K562 (cell line): Measurements from ENCODE around the gene PTK6. TPM values are rescaled to one million over a fixed set of nuclear protein-coding genes. Genes with fewer than 3 reads are reported as not detected.

Source experiments
- ATAC-seq: fragments of 200-7000 bp; cut with Tn5 transposase; 3 replicates; pipeline ENCODE4 v1.9.1; 2020; ENCODE audit warnings: moderate library complexity
- BruUV-seq: library from RNA; stranded (reverse); fragments of 400-500 nt; replicated peaks from 2 replicates; lab custom pipeline; 2021; lab: Mats Ljungman, UMichigan
- CTCF ChIA-PET: fragments of 300-600 bp; formaldehyde crosslinking; extraction: SDS; loops from one replicate; lab custom pipeline; 2021; ENCODE audit warnings: low intra/inter-chr PET ratio; lab: Yijun Ruan, JAX
- POLR2A ChIA-PET: fragments of 300-600, 350-650 bp; sonication (Branson Sonifier 250); formaldehyde crosslinking; extraction: SDS; loops from one replicate; lab custom pipeline; 2021; ENCODE audit warnings: antibody characterized with exemption, inconsistent platforms; lab: Yijun Ruan, JAX
- DNase-seq, 4 experiments: peaks; one replicate each; pipeline versions ENCODE4 v3.0.0 to v3.0.0-alpha.2; 2011 to 2018; ENCODE audit warnings: low spot score in 3 of 4, mixed read lengths in 3 of 4; ENCODE audit errors: extremely low read depth in 1 of 4
- FAIRE-seq: peaks from 2 replicates; lab custom pipeline; 2011; peaks lifted over from hg19 to GRCh38; lab: Jason Lieb, UNC
- H2AFZ ChIP-seq: 2 replicates; pipeline ENCODE4 v1.6.0; 2011; ENCODE audit warnings: low read depth, low read length, control low read depth, inconsistent platforms
- H3K27ac ChIP-seq: fragments of 200-600 bp; 3 replicates; pipeline ENCODE4 v1.8.0; 2011; ENCODE audit warnings: low read depth, mild to moderate bottlenecking, control low read depth, inconsistent platforms, low read length, moderate library complexity, mixed read lengths; ENCODE audit errors: extremely low read depth
- H3K27me3 ChIP-seq, 2 experiments: fragments of 300-600 bp in 1 of 2; 2 replicates in 1 of 2; 3 replicates in 1 of 2; pipeline versions ENCODE4 v1.6.0 to v1.8.0; 2011; ENCODE audit warnings: inconsistent platforms in 2 of 2, low read length in 2 of 2, mild to moderate bottlenecking in 1 of 2, mixed read lengths in 1 of 2, moderate library complexity in 1 of 2; ENCODE audit not compliant: control insufficient read depth in 2 of 2, insufficient read depth in 2 of 2
- H3K36me3 ChIP-seq: fragments of 300-600 bp; 3 replicates; pipeline ENCODE4 v1.8.0; 2011; ENCODE audit warnings: mild to moderate bottlenecking, low read length, inconsistent platforms; ENCODE audit not compliant: control insufficient read depth, insufficient read depth
- H3K4me1 ChIP-seq, 2 experiments: fragments of 200-600 bp in 1 of 2; replicated peaks in 1 of 2; 2 replicates in 1 of 2; 3 replicates in 1 of 2; pipeline versions ENCODE4 v1.5.1 to v1.8.0; 2011; ENCODE audit warnings: inconsistent platforms in 2 of 2, low read length in 2 of 2, mild to moderate bottlenecking in 1 of 2, mixed read lengths in 1 of 2, moderate library complexity in 1 of 2; ENCODE audit not compliant: control insufficient read depth in 2 of 2, insufficient read depth in 2 of 2
- H3K4me2 ChIP-seq: 2 replicates; pipeline ENCODE4 v1.6.1; 2011; ENCODE audit warnings: low read length, control low read depth, inconsistent platforms, mixed read lengths; ENCODE audit not compliant: insufficient read depth
- H3K4me3 ChIP-seq: fragments of 200-600 bp; sonication (generic), shearing (Covaris generic); 2 replicates; pipeline ENCODE4 v1.5.1; 2016; ENCODE audit warnings: control low read depth, inconsistent platforms
- H3K79me2 ChIP-seq: fragments of 200-600 bp; 3 replicates; pipeline ENCODE4 v1.8.0; 2011; ENCODE audit warnings: low read length, inconsistent platforms; ENCODE audit not compliant: control insufficient read depth, insufficient read depth
- H3K9ac ChIP-seq, 2 experiments: 2 replicates each; pipeline versions ENCODE4 v1.6.0 to v1.6.1; 2011; ENCODE audit warnings: low read depth in 2 of 2, low read length in 2 of 2, control low read depth in 1 of 2, inconsistent platforms in 1 of 2, mild to moderate bottlenecking in 1 of 2, mixed read lengths in 1 of 2; ENCODE audit not compliant: insufficient read depth in 1 of 2
- H3K9me1 ChIP-seq: one replicate; pipeline ENCODE4 v1.6.0; 2011; ENCODE audit warnings: inconsistent platforms, mild to moderate bottlenecking, low read length, moderate library complexity; ENCODE audit not compliant: control insufficient read depth, insufficient read depth
- H3K9me3 ChIP-seq: replicated peaks from 2 replicates; pipeline ENCODE4 v1.5.1; 2011; ENCODE audit warnings: low read depth, low read length, inconsistent platforms; ENCODE audit not compliant: control insufficient read depth, insufficient read depth
- H4K20me1 ChIP-seq: replicated peaks from 2 replicates; pipeline ENCODE4 v1.6.1; 2011; ENCODE audit warnings: low read length, inconsistent platforms, mixed read lengths; ENCODE audit not compliant: control insufficient read depth, insufficient read depth
- KLF16 ChIP-seq: IDR thresholded peaks from 2 replicates; pipeline ENCODE4 v1.6.1; 2016; ENCODE audit warnings: antibody characterized with exemption
- NRF1 ChIP-seq, 2 experiments: fragments of 450-650 bp; IDR thresholded peaks in 1 of 2; conservative IDR thresholded peaks in 1 of 2; 2 replicates each; pipeline ENCODE4 v1.6.1; 2014; ENCODE audit warnings: mild to moderate bottlenecking in 2 of 2
- PHF8 ChIP-seq: fragments of 200-600 bp; sonication (generic); IDR thresholded peaks from 2 replicates; pipeline ENCODE4 v1.6.1; 2012; ENCODE audit warnings: mixed run types, mild to moderate bottlenecking, inconsistent platforms, low read length, moderate library complexity, borderline replicate concordance
- TCF7L2 ChIP-seq: fragments of 150-350 bp; IDR thresholded peaks from 2 replicates; pipeline ENCODE4 v1.6.1; 2016; ENCODE audit warnings: low read depth, mild to moderate bottlenecking, low read length, moderate library complexity
- WGBS: fragments of 100-300 bp; shearing (Covaris generic); methylation state at CpG from one replicate; pipeline ENCODE4 v1.1.6; 2016; ENCODE audit warnings: low coverage, mixed read lengths; ENCODE audit not compliant: insufficient coverage; ENCODE audit errors: missing lambda C conversion rate; 5-methylcytosine and 5-hydroxymethylcytosine counted together
- in situ Hi-C: fragments of 300-500 bp; cut with MboI; formaldehyde crosslinking; loops from 4 replicates; pipeline ENCODE4 v1.15.0; 2018; ENCODE audit warnings: inconsistent platforms, mixed read lengths
- intact Hi-C: fragments of 100-400 bp; cut with micrococcal nuclease; formaldehyde crosslinking; loops from 2 replicates; pipeline ENCODE4 v1.14.2; 2022
- polyA plus RNA-seq, 8 experiments: library from polyadenylated mRNA; depleted of rRNA in 4 of 8; stranded (reverse) in 5 of 8; unstranded in 3 of 8; fragments of >200 nt; fragmentation: Nextera tagmentation in 2 of 8; fragmentation: Illumina TruSeq in 1 of 8; extraction: Ambion mirVana in 2 of 8; extraction: Trizol in 1 of 8; gene quantifications; 2 replicates each; pipeline versions ENCODE4 v1.2.1 to v1.2.3, GENCODE V29; 2011 to 2014; ENCODE audit warnings: inconsistent platforms in 1 of 8, missing spikeins in 1 of 8
- total RNA-seq, 7 experiments: library from RNA; depleted of rRNA in 6 of 7; stranded (reverse); fragments of >200 nt in 6 of 7; fragmentation: Illumina TruSeq in 2 of 7; extraction: Trizol in 2 of 7; gene quantifications; 2 replicates each; pipeline versions ENCODE4 v1.2.1 to v1.2.3, GENCODE V29; 2011 to 2021; ENCODE audit warnings: low replicate concordance in 1 of 7
- TF ChIP-seq, protein P1 (sequence below): fragments of 250-450 bp; sonication (Bioruptor Pico); IDR thresholded peaks from 2 replicates; pipeline ENCODE4 v1.4.0; 2020; ENCODE audit warnings: mild to moderate bottlenecking, moderate library complexity

The PTK6 gene
- total and polyA plus RNA-seq, 9 of the 15 experiments (the other 6 are each of a cell fraction or from before 2014, with no cell fraction given) = 0.07 TPM; not detected in 8

- no peak overlapping the region; a peak in 1 of 4 replicates for H3K9ac ChIP-seq
- DNase-seq (no peak), FAIRE-seq (no peak), ATAC-seq (no peak)
- no peaks in the 10 kb centered on the region for H3K79me2 ChIP-seq
- intact Hi-C loops (no loop called here), in situ Hi-C loops (no loop called here)
- BruUV-seq = no TSS peak
- ChIA-PET POLR2A (no interaction called here), CTCF (no interaction called here)
- no peaks in the 10 kb centered on the region for H3K9me3 ChIP-seq
- no peak overlapping the region for H3K27ac ChIP-seq
- H3K4me3 ChIP-seq = no peak overlapping the region
- peaks cover 0 to 34% of the 10 kb centered on the region in 2 experiments; a peak in 3 of 5 replicates for H3K27me3 ChIP-seq
- peaks cover 3% of the 10 kb centered on the region for H4K20me1 ChIP-seq
- no peak for TF ChIP-seq KLF16
- TF ChIP-seq PHF8 = no peak
- TF ChIP-seq NRF1 (conservative IDR thresholded peaks at IDR 0.05 in 1 of 2, IDR thresholded peaks at IDR 0.05 in 1 of 2) = no peak
- TF ChIP-seq, protein P1, sequence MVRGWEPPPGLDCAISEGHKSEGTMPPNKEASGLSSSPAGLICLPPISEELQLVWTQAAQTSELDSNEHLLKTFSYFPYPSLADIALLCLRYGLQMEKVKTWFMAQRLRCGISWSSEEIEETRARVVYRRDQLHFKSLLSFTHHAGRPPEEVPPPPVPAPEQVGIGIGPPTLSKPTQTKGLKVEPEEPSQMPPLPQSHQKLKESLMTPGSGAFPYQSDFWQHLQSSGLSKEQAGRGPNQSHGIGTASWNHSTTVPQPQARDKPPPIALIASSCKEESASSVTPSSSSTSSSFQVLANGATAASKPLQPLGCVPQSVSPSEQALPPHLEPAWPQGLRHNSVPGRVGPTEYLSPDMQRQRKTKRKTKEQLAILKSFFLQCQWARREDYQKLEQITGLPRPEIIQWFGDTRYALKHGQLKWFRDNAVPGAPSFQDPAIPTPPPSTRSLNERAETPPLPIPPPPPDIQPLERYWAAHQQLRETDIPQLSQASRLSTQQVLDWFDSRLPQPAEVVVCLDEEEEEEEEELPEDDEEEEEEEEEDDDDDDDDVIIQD (CRISPR knock-in tag) = no peak
- no peak for TF ChIP-seq TCF7L2
- 75% methylated on average over 14 of the region's 28 CpGs for WGBS
- H3K4me2 ChIP-seq = no peak overlapping the region
- H3K4me1 ChIP-seq = peaks cover 6 to 91% of the 10 kb centered on the region in 2 experiments; a peak in 4 of 5 replicates
- no peaks in the 10 kb centered on the region for H3K9me1 ChIP-seq
- H2AFZ ChIP-seq = no peak overlapping the region
- no peaks in the 10 kb centered on the region for H3K36me3 ChIP-seq
These were observed 4.2 kb upstream of the PTK6 start for GRCh38 chr20:63541371-63541770.
